GM12801 (cell line): ENCODE results near the gene COL24A1.

ENCODE experiments used
- TF ChIP-seq, protein P1 (sequence below): IDR thresholded peaks from one replicate; pipeline ENCODE4 v1.5.1; 2011; ENCODE audit warnings: control low read depth; ENCODE audit not compliant: insufficient read length; ENCODE audit errors: extremely low read depth

The COL24A1 gene

DNA sequence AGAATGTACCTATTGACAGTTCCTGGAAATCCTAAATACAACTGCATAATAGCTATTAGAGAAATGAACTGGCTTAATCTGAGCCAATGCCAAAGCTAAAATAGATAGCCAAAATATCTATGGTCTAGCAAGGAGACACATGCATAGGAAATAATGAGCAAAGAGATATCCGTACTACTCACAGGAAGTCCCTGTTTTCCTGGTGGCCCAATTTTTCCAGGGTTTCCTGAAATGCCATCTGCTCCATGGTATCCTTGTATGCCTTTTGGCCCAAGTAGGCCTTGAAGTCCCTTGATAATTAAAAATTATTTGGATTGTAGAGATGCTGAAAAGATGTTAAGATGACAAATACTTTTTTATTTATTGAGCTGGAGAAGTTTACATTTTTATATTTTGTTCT, 340.0 kb downstream of the COL24A1 start:
- TF ChIP-seq, protein P1, sequence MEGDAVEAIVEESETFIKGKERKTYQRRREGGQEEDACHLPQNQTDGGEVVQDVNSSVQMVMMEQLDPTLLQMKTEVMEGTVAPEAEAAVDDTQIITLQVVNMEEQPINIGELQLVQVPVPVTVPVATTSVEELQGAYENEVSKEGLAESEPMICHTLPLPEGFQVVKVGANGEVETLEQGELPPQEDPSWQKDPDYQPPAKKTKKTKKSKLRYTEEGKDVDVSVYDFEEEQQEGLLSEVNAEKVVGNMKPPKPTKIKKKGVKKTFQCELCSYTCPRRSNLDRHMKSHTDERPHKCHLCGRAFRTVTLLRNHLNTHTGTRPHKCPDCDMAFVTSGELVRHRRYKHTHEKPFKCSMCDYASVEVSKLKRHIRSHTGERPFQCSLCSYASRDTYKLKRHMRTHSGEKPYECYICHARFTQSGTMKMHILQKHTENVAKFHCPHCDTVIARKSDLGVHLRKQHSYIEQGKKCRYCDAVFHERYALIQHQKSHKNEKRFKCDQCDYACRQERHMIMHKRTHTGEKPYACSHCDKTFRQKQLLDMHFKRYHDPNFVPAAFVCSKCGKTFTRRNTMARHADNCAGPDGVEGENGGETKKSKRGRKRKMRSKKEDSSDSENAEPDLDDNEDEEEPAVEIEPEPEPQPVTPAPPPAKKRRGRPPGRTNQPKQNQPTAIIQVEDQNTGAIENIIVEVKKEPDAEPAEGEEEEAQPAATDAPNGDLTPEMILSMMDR, result no peak

DNA sequence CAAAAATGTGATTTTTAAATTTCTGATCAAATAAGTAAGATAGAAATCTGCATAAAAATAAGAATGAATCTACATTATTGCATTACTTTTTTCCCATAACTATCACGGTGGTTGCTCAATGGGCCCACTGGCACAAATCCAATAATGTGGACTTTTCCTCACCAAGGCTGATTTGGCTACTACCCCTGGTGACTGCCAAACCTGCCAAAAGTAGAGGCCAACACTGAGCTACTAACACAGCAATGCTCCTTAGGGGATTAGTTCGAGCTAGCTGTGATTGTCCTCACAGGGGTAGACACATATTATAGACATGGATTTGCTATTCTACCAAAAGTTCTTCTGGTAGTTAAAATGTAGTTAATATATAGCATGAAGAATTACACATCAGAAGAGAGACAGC, 340.7 kb downstream of the COL24A1 start:
- TF ChIP-seq, protein P1, result no peak

DNA sequence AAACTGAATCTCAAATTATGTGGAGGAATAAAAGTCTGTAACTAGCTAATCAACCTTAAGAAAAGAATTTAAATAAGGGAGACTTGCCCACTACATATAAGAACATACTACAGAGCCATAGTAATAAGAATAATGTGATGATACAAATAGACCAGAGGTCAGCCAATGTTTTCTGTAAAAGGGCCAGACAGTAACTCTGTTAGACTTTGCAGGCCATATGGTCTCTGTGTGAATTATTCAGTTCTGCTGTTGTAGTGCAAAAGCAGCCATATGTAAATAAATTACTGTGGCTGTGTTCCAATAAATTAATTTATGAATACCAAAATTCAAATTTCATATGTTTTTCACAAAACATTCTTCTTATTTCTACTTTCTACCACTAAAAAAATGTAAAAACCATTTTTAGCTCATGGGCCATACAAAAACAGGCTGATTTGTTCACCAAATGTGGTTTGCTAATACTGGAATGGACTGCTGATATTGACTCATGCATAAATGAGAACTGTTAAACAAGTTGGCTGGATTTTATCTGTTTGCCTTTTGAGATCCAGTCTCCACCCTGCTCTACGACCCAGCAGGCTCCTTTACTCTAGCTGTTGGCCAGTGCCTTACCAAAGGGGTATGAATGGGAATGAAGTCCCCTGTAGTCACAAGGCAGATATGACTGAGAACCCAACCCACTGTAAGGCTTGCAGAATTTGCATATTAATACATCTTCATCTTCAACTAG, 350.2 kb downstream of the COL24A1 start:
- TF ChIP-seq, protein P1, result no peak

DNA sequence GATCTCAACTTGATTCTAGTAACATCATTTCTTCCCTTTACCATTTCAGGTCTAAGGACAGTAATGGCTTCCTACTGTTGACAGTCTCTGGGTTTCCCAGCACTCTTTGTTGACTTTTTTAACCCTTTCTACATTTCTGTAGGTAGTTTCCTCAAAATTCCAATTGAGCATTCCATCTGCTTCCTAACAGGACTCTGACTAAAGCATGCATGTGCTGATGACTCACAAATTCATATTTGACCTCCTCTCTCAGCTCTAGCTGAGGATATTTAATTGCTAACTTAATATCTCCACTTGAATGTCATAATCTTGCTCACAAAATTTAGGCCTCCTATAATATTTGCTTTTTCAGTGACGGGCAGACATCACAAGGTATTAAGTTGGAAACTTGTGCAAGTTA, 355.1 kb downstream of the COL24A1 start:
- TF ChIP-seq, protein P1, result no peak

DNA sequence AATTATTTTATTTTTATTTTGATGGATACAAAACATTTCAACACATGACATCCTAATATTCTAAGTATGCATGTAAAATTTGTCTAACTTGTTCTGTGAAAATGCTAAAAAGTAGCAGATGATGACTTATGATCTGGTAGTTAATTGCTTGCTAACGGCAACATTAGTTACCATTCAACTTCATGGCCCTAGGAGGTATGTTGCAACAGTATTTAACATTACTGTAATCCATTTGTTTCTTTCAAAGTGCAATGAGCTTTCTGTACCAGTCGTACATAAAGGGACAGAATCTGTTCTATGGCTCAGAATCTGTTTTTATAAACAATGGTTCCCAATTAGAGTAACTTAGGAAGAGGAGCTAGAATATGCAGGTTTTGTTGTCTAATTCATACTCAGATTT, 356.8 kb downstream of the COL24A1 start:
- TF ChIP-seq, protein P1, result no peak

DNA sequence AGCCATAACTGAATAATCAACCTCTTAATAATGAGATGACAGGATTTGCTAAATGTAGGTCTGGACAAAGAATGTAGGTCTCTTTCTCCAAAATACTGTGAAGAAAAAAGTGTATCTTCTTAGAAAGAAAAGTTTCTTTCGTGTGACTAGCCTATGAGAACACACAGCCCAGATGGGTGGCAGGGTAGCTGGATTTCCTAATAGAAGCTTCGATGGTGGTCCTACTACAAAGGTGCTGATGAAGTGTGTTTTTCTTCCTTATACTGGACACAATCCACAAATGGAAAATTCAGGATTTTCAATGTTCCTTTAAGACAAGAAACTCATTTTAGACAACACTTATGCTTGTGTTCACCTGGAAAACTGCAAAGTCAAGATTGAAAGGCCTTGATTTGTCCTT, 358.2 kb downstream of the COL24A1 start:
- TF ChIP-seq, protein P1, result no peak

DNA sequence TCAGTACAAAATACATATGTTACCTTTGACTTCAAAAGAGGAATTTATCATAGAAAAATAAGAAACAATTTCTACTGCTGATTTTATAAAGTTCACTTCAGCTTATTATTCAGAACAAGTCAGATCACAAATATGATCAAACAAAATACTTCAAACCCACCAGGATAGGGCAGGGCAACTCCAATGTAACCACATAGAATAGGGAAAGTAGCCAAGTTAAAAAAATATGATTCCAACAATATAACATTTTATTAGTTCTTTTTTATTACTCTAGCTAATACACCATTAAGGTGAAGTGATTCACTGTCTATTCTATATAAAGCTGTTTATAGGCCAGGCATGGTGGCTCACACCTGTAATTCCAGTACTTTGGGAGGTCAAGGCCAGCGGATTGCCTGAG, 393.8 kb downstream of the COL24A1 start:
- TF ChIP-seq, protein P1, result no peak
